NOMO-1 (cell line): ENCODE results near the gene NMU.
"Not testable (repeated sequence)": the region's sequence is repeated elsewhere in the genome, so short reads cannot be mapped to it uniquely, and the experiment has no call there.

Experiments
- DNase-seq, 2 experiments: peaks; one replicate each; lab custom pipeline; 2025; ENCODE audit not compliant: unreplicated experiment in 2 of 2; lab: John Stamatoyannopoulos, UW

Gene NMU

GRCh38 chr4:55625835-55626234 is 10.3 kb downstream of the NMU start:
- no peak for DNase-seq

GRCh38 chr4:55624063-55624462 is 12.0 kb downstream of the NMU start:
- not testable (repeated sequence) for DNase-seq

- DNase-seq: no peak
Observed at GRCh38 chr4:55618546-55619143, 17.5 kb downstream of the NMU start.

GRCh38 chr4:55617587-55618197 is 18.4 kb downstream of the NMU start:
- no peak for DNase-seq

GRCh38 chr4:55615008-55615407 is 21.1 kb downstream of the NMU start:
- no peak for DNase-seq

GRCh38 chr4:55613621-55614020 is 22.5 kb downstream of the NMU start:
- no peak for DNase-seq

- DNase-seq: no peak
Observed at GRCh38 chr4:55612341-55612740, 23.8 kb downstream of the NMU start.

- DNase-seq: no peak
Observed at GRCh38 chr4:55611358-55612059, 24.6 kb downstream of the NMU start.

- no peak for DNase-seq
Observed at GRCh38 chr4:55610381-55610780, 25.7 kb downstream of the NMU start.

- no peak for DNase-seq
Observed at GRCh38 chr4:55609393-55609866, 26.7 kb downstream of the NMU start.

GRCh38 chr4:55608591-55608990 is 27.5 kb downstream of the NMU start:
- no peak for DNase-seq

- no peak for DNase-seq
Observed at GRCh38 chr4:55604996-55605395, 31.1 kb downstream of the NMU start.

- no peak for DNase-seq
Observed at GRCh38 chr4:55600640-55601039, 35.5 kb downstream of the NMU start.

- DNase-seq: no peak
Observed at GRCh38 chr4:55598641-55599040, 37.5 kb downstream of the NMU start.

- no peak for DNase-seq
Observed at GRCh38 chr4:55592014-55592413, 44.1 kb downstream of the NMU start, which contains the start of gene PDCL2. Gene PDCL2, minus strand, starts transcription at chr4:55592245. Its CDS starts 136 bp downstream, at chr4:55592109.

GRCh38 chr4:55588160-55588559 is 47.9 kb downstream of the NMU start:
- DNase-seq: no peak

GRCh38 chr4:55582773-55583172 is 53.3 kb downstream of the NMU start:
- DNase-seq: not testable (repeated sequence)

GRCh38 chr4:55578341-55579010 is 57.6 kb downstream of the NMU start:
- DNase-seq: peak in 1 of 2 experiments; percentile 59

- DNase-seq: no peak
Observed at GRCh38 chr4:55575513-55575912, 60.6 kb downstream of the NMU start.

GRCh38 chr4:55574252-55574651 is 61.8 kb downstream of the NMU start:
- DNase-seq: no peak

- DNase-seq: no peak
Observed at GRCh38 chr4:55571806-55572205, 64.3 kb downstream of the NMU start.
